ENCODE results near the gene RANBP10.

- TF ChIP-seq POLR2A (IDR thresholded peaks at IDR 0.05; ENCODE audit: low read length) (no peak), GATA1 (IDR thresholded peaks at IDR 0.05; ENCODE audit: low read depth, low read length) (no peak)
Measured at GRCh38 chr16:67707210-67707609, 99.2 kb downstream of the RANBP10 start.
